Spleen (tissue), 7 donors: ENCODE results near the gene PIAS1.

Experiments used
- POLR2A ChIP-seq, 3 donors: fragments of 450-650 bp; IDR thresholded peaks; one replicate each; pipeline ENCODE4 v1.5.1; 2017; ENCODE audit warnings: antibody characterized with exemption in 3 of 3, mild to moderate bottlenecking in 1 of 3
- TF ChIP-seq, protein P1 (sequence below), 11 experiments: fragments of 200-600 bp in 7 of 11; fragments of 450-650 bp in 4 of 11; sonication (generic) in 4 of 11; IDR thresholded peaks in 8 of 11; conservative IDR thresholded peaks in 3 of 11; 1 replicate in 7 of 11; 2 replicates in 4 of 11; pipeline versions ENCODE4 v1.4.0 to v1.8.0; 2016 to 2021; ENCODE audit warnings: antibody characterized with exemption in 11 of 11, inconsistent platforms in 4 of 11, mild to moderate bottlenecking in 1 of 11
- donor health status: DM: no; HTN: no; CAD: no; lungs with moderate emphysema.
- donor health status: DM: no; HTN: no; CAD: no.
- donor health status: DM: no; HTN: no; CAD: no.

DNA sequence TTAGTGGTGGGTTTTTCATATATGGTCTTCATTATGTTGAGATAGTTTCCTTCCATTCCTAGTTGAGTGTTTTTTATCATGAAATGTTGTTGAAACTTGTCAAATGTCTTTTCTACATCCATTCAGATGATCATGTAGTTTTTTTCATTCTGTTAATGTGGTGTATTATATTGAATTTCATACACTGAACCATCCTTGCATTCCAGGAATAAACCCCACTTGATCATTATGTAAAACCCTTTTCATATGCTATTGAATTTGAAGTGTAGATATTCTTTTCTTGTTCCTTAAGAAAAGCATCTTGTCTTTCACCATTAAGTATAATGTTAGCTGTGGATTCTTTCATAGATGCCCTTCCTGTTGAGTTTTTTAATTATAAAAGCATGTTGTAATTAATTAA lies 42.9 kb downstream of the PIAS1 start:
- TF ChIP-seq POLR2A (IDR thresholded peaks at IDR 0.05): no peak
- TF ChIP-seq, protein P1, sequence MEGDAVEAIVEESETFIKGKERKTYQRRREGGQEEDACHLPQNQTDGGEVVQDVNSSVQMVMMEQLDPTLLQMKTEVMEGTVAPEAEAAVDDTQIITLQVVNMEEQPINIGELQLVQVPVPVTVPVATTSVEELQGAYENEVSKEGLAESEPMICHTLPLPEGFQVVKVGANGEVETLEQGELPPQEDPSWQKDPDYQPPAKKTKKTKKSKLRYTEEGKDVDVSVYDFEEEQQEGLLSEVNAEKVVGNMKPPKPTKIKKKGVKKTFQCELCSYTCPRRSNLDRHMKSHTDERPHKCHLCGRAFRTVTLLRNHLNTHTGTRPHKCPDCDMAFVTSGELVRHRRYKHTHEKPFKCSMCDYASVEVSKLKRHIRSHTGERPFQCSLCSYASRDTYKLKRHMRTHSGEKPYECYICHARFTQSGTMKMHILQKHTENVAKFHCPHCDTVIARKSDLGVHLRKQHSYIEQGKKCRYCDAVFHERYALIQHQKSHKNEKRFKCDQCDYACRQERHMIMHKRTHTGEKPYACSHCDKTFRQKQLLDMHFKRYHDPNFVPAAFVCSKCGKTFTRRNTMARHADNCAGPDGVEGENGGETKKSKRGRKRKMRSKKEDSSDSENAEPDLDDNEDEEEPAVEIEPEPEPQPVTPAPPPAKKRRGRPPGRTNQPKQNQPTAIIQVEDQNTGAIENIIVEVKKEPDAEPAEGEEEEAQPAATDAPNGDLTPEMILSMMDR (IDR thresholded peaks at IDR 0.05 in 8 of 11, conservative IDR thresholded peaks at IDR 0.05 in 3 of 11): no peak
